Rectal smooth muscle tissue (tissue), 1 donor: Measurements from ENCODE around the gene GPRIN3.

Source experiments
- H3K27ac ChIP-seq: one replicate; pipeline ENCODE4 v1.7.0; 2013; ENCODE audit warnings: low read depth, low read length, inconsistent platforms
- H3K27me3 ChIP-seq: one replicate; pipeline ENCODE4 v1.7.0; 2013; ENCODE audit warnings: low read length; ENCODE audit not compliant: control insufficient read depth, insufficient read depth
- H3K36me3 ChIP-seq: one replicate; pipeline ENCODE4 v1.7.0; 2013; ENCODE audit warnings: low read length; ENCODE audit not compliant: control insufficient read depth, insufficient read depth
- H3K4me1 ChIP-seq: one replicate; pipeline ENCODE4 v1.7.0; 2013; ENCODE audit warnings: low read length; ENCODE audit not compliant: control insufficient read depth, insufficient read depth
- H3K4me3 ChIP-seq: one replicate; pipeline ENCODE4 v1.7.0; 2013; ENCODE audit warnings: low read length
- H3K9ac ChIP-seq: one replicate; pipeline ENCODE4 v1.7.0; 2013; ENCODE audit warnings: low read length

The GPRIN3 gene

GRCh38 chr4:89284020-89284424 lies 23.6 kb downstream of the GPRIN3 start:
- no peak overlapping the region for H3K27ac ChIP-seq
- H3K27me3 ChIP-seq, result no peaks in the 10 kb centered on the region
- no peak overlapping the region for H3K9ac ChIP-seq
- no peak overlapping the region for H3K4me3 ChIP-seq
- H3K4me1 ChIP-seq, result no peaks in the 10 kb centered on the region
- no peaks in the 10 kb centered on the region for H3K36me3 ChIP-seq

DNA sequence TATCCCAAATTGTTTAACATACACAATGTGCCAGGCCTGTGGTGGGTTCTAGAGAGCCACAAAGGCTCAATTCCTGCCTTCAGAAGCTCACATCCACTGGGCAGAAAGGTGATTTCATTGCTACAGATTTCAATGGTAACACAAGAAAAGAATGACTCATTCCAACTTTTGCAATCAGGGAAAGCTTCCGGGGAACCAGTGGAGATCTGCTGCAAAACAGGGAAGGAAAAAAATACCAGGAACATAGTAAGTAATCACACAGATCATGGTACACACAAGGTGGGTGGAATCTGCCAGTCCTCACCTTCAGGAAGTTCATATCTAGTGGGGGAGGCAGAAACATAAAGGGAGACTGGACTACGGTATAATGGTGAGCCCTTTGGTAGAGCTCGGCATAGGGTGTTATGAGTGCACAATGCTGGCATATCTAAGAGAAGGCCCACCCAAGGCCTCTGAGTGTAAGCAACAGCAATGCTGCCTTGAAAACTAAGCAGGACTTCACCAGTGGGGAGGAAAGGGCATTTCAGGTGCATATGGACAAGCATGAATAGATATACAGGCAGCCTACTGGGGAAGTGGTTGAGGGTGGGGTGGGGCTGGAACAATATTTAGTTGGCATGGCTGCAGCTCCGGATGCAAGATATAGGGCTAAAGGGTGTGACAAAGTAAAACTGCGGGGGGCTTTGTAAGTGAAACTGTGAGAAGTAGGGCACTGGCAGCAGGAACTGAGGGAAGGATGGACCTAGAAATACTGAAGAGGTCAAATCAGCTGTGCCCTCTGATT lies 24.2 kb downstream of the GPRIN3 start:
- Histone ChIP-seq H3K36me3 (no peaks in the 10 kb centered on the region), H3K9ac (no peak overlapping the region), H3K27ac (no peak overlapping the region), H3K4me3 (no peak overlapping the region), H3K27me3 (no peaks in the 10 kb centered on the region), H3K4me1 (no peaks in the 10 kb centered on the region)

DNA sequence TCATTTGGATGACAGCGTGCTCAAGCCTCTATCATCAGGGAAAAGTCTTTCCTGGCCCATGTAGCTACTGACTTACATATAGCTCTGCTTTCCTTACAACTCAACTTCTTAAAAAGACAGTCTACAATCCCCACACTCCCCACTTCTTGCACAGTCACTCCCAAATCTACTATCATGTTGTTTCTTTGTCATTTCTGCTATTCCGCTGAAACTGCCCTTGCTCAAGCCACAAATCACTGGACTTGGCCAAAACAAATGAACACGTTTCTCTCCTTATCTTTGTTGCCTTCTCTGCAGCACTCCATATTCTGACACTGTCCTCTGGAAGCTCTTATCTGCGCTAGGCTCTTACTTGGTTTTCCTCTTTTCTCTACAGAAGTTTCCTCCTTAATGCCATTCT lies 28.2 kb downstream of the GPRIN3 start:
- Histone ChIP-seq H3K36me3 (no peaks in the 10 kb centered on the region), H3K27me3 (no peaks in the 10 kb centered on the region), H3K9ac (no peak overlapping the region), H3K4me1 (no peaks in the 10 kb centered on the region), H3K27ac (no peak overlapping the region), H3K4me3 (no peak overlapping the region)

- Histone ChIP-seq H3K27me3 (no peaks in the 10 kb centered on the region), H3K9ac (no peak overlapping the region), H3K4me3 (no peak overlapping the region), H3K36me3 (no peaks in the 10 kb centered on the region), H3K4me1 (no peaks in the 10 kb centered on the region), H3K27ac (no peak overlapping the region)
Measured at GRCh38 chr4:89277412-89277811, 30.2 kb downstream of the GPRIN3 start.

- no peak overlapping the region for H3K4me3 ChIP-seq
- no peaks in the 10 kb centered on the region for H3K36me3 ChIP-seq
- no peak overlapping the region for H3K9ac ChIP-seq
- no peaks in the 10 kb centered on the region for H3K4me1 ChIP-seq
- no peaks in the 10 kb centered on the region for H3K27me3 ChIP-seq
- H3K27ac ChIP-seq, result no peak overlapping the region
Measured at GRCh38 chr4:89276296-89276695, 31.3 kb downstream of the GPRIN3 start.

- Histone ChIP-seq H3K27me3 (no peaks in the 10 kb centered on the region), H3K9ac (no peak overlapping the region), H3K4me1 (no peaks in the 10 kb centered on the region), H3K36me3 (no peaks in the 10 kb centered on the region), H3K27ac (no peak overlapping the region), H3K4me3 (no peak overlapping the region)
Measured at GRCh38 chr4:89275587-89275986, 32.0 kb downstream of the GPRIN3 start.

- no peaks in the 10 kb centered on the region for H3K36me3 ChIP-seq
- no peak overlapping the region for H3K9ac ChIP-seq
- no peaks in the 10 kb centered on the region for H3K4me1 ChIP-seq
- no peak overlapping the region for H3K4me3 ChIP-seq
- no peak overlapping the region for H3K27ac ChIP-seq
- no peaks in the 10 kb centered on the region for H3K27me3 ChIP-seq
Measured at GRCh38 chr4:89273741-89274141, 33.9 kb downstream of the GPRIN3 start.

- H3K9ac ChIP-seq, result no peak overlapping the region
- no peak overlapping the region for H3K27ac ChIP-seq
- H3K4me1 ChIP-seq, result no peaks in the 10 kb centered on the region
- no peaks in the 10 kb centered on the region for H3K36me3 ChIP-seq
- no peaks in the 10 kb centered on the region for H3K27me3 ChIP-seq
- no peak overlapping the region for H3K4me3 ChIP-seq
Measured at GRCh38 chr4:89270792-89271191, 36.8 kb downstream of the GPRIN3 start.

DNA sequence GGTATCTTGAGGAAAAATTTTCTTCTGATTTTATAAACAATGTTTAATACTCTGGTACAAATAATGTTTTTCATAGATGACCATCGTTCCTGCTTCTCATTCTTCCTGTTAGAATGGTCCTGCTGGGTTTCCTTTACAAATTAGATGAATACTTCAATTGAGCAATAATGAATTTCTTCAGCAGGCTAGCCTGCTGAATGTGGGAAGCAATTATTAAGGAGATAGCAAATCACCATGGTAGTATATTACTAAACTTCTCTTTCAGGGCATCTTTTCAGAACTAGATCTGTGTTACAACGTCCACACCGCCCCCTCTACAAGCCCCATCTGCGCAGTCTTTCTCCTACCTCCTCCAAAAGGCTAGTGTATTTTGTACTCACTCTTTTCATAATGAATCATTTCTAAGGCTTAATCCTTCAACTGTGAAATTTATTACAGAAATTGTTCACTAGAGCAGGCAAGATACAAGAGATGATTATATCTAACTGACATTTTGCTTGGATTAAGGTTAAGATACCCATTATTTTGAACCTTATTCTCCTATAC lies 38.4 kb downstream of the GPRIN3 start:
- no peaks in the 10 kb centered on the region for H3K4me1 ChIP-seq
- H3K4me3 ChIP-seq, result no peak overlapping the region
- H3K9ac ChIP-seq, result no peak overlapping the region
- no peaks in the 10 kb centered on the region for H3K27me3 ChIP-seq
- H3K27ac ChIP-seq, result no peak overlapping the region
- H3K36me3 ChIP-seq, result no peaks in the 10 kb centered on the region

- H3K4me3 ChIP-seq, result no peak overlapping the region
- no peak overlapping the region for H3K9ac ChIP-seq
- H3K4me1 ChIP-seq, result no peaks in the 10 kb centered on the region
- H3K36me3 ChIP-seq, result no peaks in the 10 kb centered on the region
- no peak overlapping the region for H3K27ac ChIP-seq
- no peaks in the 10 kb centered on the region for H3K27me3 ChIP-seq
Measured at GRCh38 chr4:89268679-89269078, 38.9 kb downstream of the GPRIN3 start.

DNA sequence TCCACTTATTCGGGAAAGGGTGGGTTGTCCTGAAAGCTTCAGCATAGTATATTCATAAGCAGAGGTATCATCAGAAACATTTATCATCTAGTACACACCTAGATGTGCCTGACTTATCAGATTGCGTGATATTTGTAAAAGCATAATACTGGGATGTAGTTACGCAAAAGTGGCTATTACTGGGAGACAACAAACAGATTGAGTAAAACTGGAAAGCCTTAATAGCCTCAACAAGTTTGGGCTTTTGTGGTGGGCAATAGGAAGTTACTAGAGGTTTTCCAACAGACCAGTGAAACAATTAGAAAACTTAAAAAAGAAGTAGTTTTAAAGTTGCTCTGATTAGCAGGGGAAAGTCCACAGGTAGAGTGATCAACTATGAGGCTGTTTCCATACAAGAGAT lies 39.8 kb downstream of the GPRIN3 start:
- H3K4me1 ChIP-seq, result no peaks in the 10 kb centered on the region
- no peak overlapping the region for H3K9ac ChIP-seq

DNA sequence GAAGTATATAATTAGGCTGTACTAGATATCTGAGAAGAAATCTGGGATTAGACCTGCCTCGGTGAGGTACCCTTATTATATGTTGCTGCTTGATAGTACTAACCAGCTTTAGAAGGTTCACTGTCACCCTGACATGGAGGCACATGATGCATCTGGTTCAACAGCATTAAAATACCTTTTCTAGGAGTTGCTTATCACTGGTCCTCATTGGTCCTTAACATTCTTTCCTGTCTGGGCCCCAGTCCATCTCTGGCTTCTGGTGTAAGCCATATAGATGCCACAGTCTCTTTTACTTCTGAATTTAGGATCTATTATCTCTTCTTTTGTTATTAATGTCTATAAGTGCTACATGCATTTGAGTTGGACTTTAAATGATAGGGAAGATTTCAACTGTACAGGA lies 40.2 kb downstream of the GPRIN3 start:
- Histone ChIP-seq H3K4me3 (no peak overlapping the region), H3K36me3 (no peaks in the 10 kb centered on the region), H3K27me3 (no peaks in the 10 kb centered on the region), H3K27ac (no peak overlapping the region), H3K4me1 (no peaks in the 10 kb centered on the region), H3K9ac (no peak overlapping the region)

More for the DNA sequence above, 39.8 kb downstream of the GPRIN3 start:
- no peak overlapping the region for H3K4me3 ChIP-seq
- H3K27ac ChIP-seq, result no peak overlapping the region
- H3K27me3 ChIP-seq, result no peaks in the 10 kb centered on the region
- no peaks in the 10 kb centered on the region for H3K36me3 ChIP-seq

DNA sequence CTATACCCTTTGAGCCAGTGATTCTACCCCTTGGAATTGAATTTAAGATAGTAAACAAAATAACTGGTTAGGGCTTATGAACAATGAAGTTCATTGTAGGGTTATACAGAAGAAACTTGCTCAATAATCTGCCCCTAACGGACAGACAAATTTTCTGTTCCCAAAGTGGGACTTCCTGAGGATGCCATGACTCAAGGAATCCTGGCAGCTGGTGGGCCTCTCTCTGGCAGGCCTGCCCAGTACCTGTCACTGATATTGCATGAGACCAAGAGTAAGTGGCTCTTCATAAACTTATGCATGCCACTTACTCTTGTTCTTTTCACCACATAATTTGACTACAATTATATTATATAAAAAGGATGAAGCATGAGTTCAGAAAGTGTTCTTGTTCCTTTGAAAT lies 41.5 kb downstream of the GPRIN3 start:
- Histone ChIP-seq H3K9ac (no peak overlapping the region), H3K4me1 (no peaks in the 10 kb centered on the region), H3K36me3 (no peaks in the 10 kb centered on the region), H3K4me3 (no peak overlapping the region), H3K27me3 (no peaks in the 10 kb centered on the region), H3K27ac (no peak overlapping the region)
